ENCODE results near the gene LRR1. TPM values are rescaled to one million over a fixed set of nuclear protein-coding genes. Genes with fewer than 3 reads are reported as not detected.

LRR1 gene
- total and polyA plus RNA-seq, 9 of the 15 experiments (the other 6 are each of a cell fraction or from before 2014, with no cell fraction given): 26.5 to 58.1 (median 31.8) TPM

GRCh38 chr14:49550286-49551184, 48.2 kb upstream of the LRR1 start:
- FAIRE-seq: no peak
- intact Hi-C loops (cut with micrococcal nuclease): loop anchor here (10.0 kb wide), 1 partner anchor 86 kb away; no protein-coding TSS in a partner anchor
- POLR2A ChIA-PET: interaction anchor here (0.9 to 1.7 kb wide), 2 partner anchors 29 to 44 kb away, joined by 3 to 6 read pairs; no protein-coding TSS in a partner anchor

More at GRCh38 chr14:49550286-49551184, 48.2 kb upstream of the LRR1 start:
- in situ Hi-C loops (cut with MboI): no loop called here
- H3K27me3 ChIP-seq (ENCODE audit: control insufficient read depth in 2 of 2, insufficient read depth in 2 of 2, low read length in 2 of 2): no peaks in the 10 kb centered on the region
- CTCF ChIA-PET (ENCODE audit: low intra/inter-chr PET ratio): no interaction called here
- H3K4me3 ChIP-seq: no peak overlapping the region
- no peaks in the 10 kb centered on the region; the same call in 1 of the 2 replicates for H4K20me1 ChIP-seq (replicated peaks; ENCODE audit: control insufficient read depth, insufficient read depth, low read length)
- H3K4me2 ChIP-seq (ENCODE audit: insufficient read depth, low read length): no peak overlapping the region
- 32% methylated on average over 5 of the region's 5 CpGs for WGBS (ENCODE audit: insufficient coverage, low coverage, missing lambda C conversion rate)
- no peaks in the 10 kb centered on the region for H3K36me3 ChIP-seq (ENCODE audit: control insufficient read depth, insufficient read depth, low read length)
- H3K9me3 ChIP-seq (replicated peaks; ENCODE audit: control insufficient read depth, insufficient read depth, low read depth, low read length): no peaks in the 10 kb centered on the region
- H2AFZ ChIP-seq (ENCODE audit: low read depth, low read length): no peak overlapping the region
- peak; percentile 72 for ATAC-seq
- no peaks in the 10 kb centered on the region for H3K4me1 ChIP-seq (replicated peaks in 1 of 2; ENCODE audit: control insufficient read depth in 2 of 2, insufficient read depth in 2 of 2, low read length in 2 of 2)
- TF ChIP-seq LCOR (CRISPR knock-in tag; IDR thresholded peaks at IDR 0.05) (no peak), ZNF655 (CRISPR knock-in tag; IDR thresholded peaks at IDR 0.05) (no peak), ZNF507 (tag; conservative IDR thresholded peaks at IDR 0.05) (no peak), KAT2B (IDR thresholded peaks at IDR 0.05; ENCODE audit: low read depth, low read length) (no peak), SMARCB1 (IDR thresholded peaks at IDR 0.05; ENCODE audit: insufficient read length, low read depth) (no peak), HLTF (IDR thresholded peaks at IDR 0.05) (no peak), KLF1 (tag; IDR thresholded peaks at IDR 0.05) (no peak), ZBTB5 (IDR thresholded peaks at IDR 0.05) (no peak), SMC3 (conservative IDR thresholded peaks at IDR 0.05; ENCODE audit: insufficient read depth, low read depth, low read length) (no peak), ZNF217 (CRISPR knock-in tag; IDR thresholded peaks at IDR 0.05) (no peak), CTCF (IDR thresholded peaks at IDR 0.05 in 2 of 3, conservative IDR thresholded peaks at IDR 0.05 in 1 of 3; ENCODE audit: insufficient read depth in 2 of 3, low read depth in 1 of 3, low read length in 3 of 3) (peak in 2 of 3 experiments; percentile 10 to 29; a peak in 2 of 6 replicates), ZNF184 (CRISPR knock-in tag; IDR thresholded peaks at IDR 0.05) (no peak), GABPB2 (CRISPR knock-in tag; conservative IDR thresholded peaks at IDR 0.05) (no peak), RAD21 (CRISPR knock-in tag; conservative IDR thresholded peaks at IDR 0.05 in 1 of 2, IDR thresholded peaks at IDR 0.05 in 1 of 2) (peak in 1 of 2 experiments; percentile 51; a peak in 2 of 4 replicates)
- no peaks in the 10 kb centered on the region for H3K9me1 ChIP-seq (ENCODE audit: control insufficient read depth, insufficient read depth, low read length)
- no TSS peak for BruUV-seq (replicated peaks)
- no peaks in the 10 kb centered on the region for H3K79me2 ChIP-seq (ENCODE audit: control insufficient read depth, insufficient read depth, low read length)
- peak in 1 of 4 experiments; percentile 11 for DNase-seq (ENCODE audit: extremely low read depth in 1 of 4, low spot score in 3 of 4)
- H3K27ac ChIP-seq (ENCODE audit: extremely low read depth, low read depth, low read length): no peak overlapping the region
- H3K9ac ChIP-seq (ENCODE audit: insufficient read depth in 1 of 2, low read depth in 2 of 2, low read length in 2 of 2): no peak overlapping the region

Measured in K562 (cell line).